Vagina (tissue), 2 donors: ENCODE measurements around the gene METTL23. TPM values are rescaled to one million over a fixed set of nuclear protein-coding genes. Genes with fewer than 3 reads are reported as not detected.

Source experiments
- DNase-seq, 2 donors: peaks; one replicate each; pipeline ENCODE4 v3.0.0-alpha.2; 2017; ENCODE audit errors: extremely low spot score in 2 of 2
- H3K27ac ChIP-seq: fragments of 200-600 bp; sonication (generic); one replicate; pipeline ENCODE4 v1.5.1; 2019
- H3K27me3 ChIP-seq: fragments of 200-600 bp; sonication (generic); one replicate; pipeline ENCODE4 v1.5.1; 2019
- H3K36me3 ChIP-seq, 2 donors: fragments of 200-600 bp; sonication (generic); one replicate each; pipeline ENCODE4 v1.5.1; 2017 to 2019
- H3K4me1 ChIP-seq: fragments of 200-600 bp; sonication (generic); one replicate; pipeline ENCODE4 v1.5.1; 2019
- H3K4me3 ChIP-seq, 2 donors: fragments of 200-600 bp; sonication (generic); 1 replicate in 1 of 2; 2 replicates in 1 of 2; pipeline ENCODE4 v1.5.1; 2016 to 2019
- H3K9me3 ChIP-seq: fragments of 200-600 bp; sonication (generic); one replicate; pipeline ENCODE4 v1.5.1; 2019
- POLR2A ChIP-seq, 2 donors: fragments of 450-650 bp; IDR thresholded peaks; one replicate each; pipeline ENCODE4 v1.6.1; 2017; ENCODE audit warnings: antibody characterized with exemption in 2 of 2, mild to moderate bottlenecking in 2 of 2, moderate library complexity in 2 of 2
- POLR2AphosphoS5 ChIP-seq, 2 donors: sonication (generic); formaldehyde crosslinking; IDR thresholded peaks; one replicate each; pipeline ENCODE4 v1.9.0; 2017; ENCODE audit warnings: antibody characterized with exemption in 2 of 2, mild to moderate bottlenecking in 2 of 2, low read depth in 1 of 2; ENCODE audit not compliant: insufficient read depth in 1 of 2
- intact Hi-C: fragments of 100-400 bp; cut with DNase I; formaldehyde crosslinking; loops from one replicate; pipeline ENCODE4 v1.15.1; 2023
- total RNA-seq: library from RNA; depleted of rRNA; stranded (reverse); fragments of >200 nt; gene quantifications from one replicate; pipeline ENCODE4 v1.2.3, GENCODE V29; 2016
- TF ChIP-seq, protein P1 (sequence below), 3 experiments: fragments of 450-650 bp in 2 of 3; fragments of 200-600 bp in 1 of 3; sonication (generic) in 1 of 3; IDR thresholded peaks; one replicate each; pipeline ENCODE4 v1.5.1; 2017 to 2019; ENCODE audit warnings: antibody characterized with exemption in 3 of 3, mild to moderate bottlenecking in 2 of 3, moderate library complexity in 2 of 3

The METTL23 gene
- total RNA-seq, 1 donor from 2014 or later = 20.9 TPM

DNA sequence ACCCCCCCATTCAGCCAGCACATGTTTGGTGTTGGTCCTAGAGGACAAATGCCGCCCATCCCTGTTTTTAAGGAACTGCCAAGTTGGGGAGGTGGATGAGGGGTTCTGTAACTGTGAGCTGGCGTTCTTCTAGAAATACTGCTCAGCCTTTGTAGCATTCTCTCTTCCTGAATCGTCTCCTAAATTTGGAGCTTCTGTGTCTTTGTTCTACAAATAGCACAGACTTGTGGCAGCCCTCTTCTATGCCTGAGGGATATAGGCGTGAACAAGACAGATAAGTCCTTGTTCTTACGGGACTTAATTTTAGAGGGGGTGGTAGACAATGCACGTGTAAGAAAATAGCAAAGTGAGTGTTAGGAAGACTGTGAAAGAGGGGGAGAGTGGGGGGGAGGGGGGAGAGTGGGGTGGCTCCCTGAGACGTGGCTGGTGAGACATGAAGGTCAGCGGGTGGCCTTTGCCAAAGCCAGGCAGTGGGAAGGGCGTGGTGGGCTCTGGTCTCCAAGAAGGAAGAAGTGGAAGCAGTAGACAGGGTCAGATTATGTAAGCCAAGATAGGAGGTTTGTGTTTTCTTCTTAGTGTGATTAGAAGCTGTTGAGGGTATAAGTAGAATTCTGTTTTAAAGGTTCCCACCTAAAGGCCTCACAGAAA lies 21.2 kb downstream of the METTL23 start:
- TF ChIP-seq POLR2A (IDR thresholded peaks at IDR 0.05) = no peak
- no peak for TF ChIP-seq POLR2AphosphoS5 (IDR thresholded peaks at IDR 0.05; ENCODE audit: insufficient read depth in 1 of 2, low read depth in 1 of 2)
- TF ChIP-seq, protein P1, sequence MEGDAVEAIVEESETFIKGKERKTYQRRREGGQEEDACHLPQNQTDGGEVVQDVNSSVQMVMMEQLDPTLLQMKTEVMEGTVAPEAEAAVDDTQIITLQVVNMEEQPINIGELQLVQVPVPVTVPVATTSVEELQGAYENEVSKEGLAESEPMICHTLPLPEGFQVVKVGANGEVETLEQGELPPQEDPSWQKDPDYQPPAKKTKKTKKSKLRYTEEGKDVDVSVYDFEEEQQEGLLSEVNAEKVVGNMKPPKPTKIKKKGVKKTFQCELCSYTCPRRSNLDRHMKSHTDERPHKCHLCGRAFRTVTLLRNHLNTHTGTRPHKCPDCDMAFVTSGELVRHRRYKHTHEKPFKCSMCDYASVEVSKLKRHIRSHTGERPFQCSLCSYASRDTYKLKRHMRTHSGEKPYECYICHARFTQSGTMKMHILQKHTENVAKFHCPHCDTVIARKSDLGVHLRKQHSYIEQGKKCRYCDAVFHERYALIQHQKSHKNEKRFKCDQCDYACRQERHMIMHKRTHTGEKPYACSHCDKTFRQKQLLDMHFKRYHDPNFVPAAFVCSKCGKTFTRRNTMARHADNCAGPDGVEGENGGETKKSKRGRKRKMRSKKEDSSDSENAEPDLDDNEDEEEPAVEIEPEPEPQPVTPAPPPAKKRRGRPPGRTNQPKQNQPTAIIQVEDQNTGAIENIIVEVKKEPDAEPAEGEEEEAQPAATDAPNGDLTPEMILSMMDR (IDR thresholded peaks at IDR 0.05) = no peak
- no peaks in the 10 kb centered on the region for H3K27me3 ChIP-seq
- no peak for DNase-seq
- H3K4me3 ChIP-seq = no peak overlapping the region
- H3K27ac ChIP-seq = no peak overlapping the region
- no peaks in the 10 kb centered on the region for H3K9me3 ChIP-seq
- no peaks in the 10 kb centered on the region for H3K4me1 ChIP-seq
- peaks cover 0 to 35% of the 10 kb centered on the region in 2 donors for H3K36me3 ChIP-seq
- intact Hi-C loops = no loop called here

DNA sequence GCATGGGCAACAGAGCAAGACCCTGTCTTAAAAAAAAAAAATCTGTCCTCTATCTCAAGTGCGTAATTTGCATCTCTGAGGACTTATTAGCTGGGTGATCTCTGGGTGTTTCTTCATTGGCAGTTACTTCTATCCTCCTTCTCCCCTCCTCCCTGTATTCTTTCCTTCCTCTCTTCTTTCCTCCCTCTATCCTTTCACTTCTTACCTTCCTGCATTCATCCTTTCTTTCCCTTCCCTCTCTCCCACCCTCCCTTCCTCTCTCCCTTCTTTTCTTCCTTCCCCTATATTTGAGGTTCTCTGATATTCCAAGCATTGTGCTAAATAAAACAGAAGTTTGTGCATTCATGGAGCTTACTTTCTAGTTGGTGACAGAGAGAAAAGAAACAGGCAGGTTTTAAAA lies 22.0 kb downstream of the METTL23 start:
- H3K4me1 ChIP-seq = no peaks in the 10 kb centered on the region
- intact Hi-C loops = no loop called here
- H3K4me3 ChIP-seq = no peak overlapping the region
- no peak for DNase-seq
- no peaks in the 10 kb centered on the region for H3K27me3 ChIP-seq
- no peaks in the 10 kb centered on the region for H3K9me3 ChIP-seq
- peaks cover 0 to 30% of the 10 kb centered on the region in 2 donors for H3K36me3 ChIP-seq
- no peak overlapping the region for H3K27ac ChIP-seq
- TF ChIP-seq, protein P1 (IDR thresholded peaks at IDR 0.05) = no peak
- TF ChIP-seq POLR2A (IDR thresholded peaks at IDR 0.05) = no peak
- TF ChIP-seq POLR2AphosphoS5 (IDR thresholded peaks at IDR 0.05; ENCODE audit: insufficient read depth in 1 of 2, low read depth in 1 of 2) = no peak

DNA sequence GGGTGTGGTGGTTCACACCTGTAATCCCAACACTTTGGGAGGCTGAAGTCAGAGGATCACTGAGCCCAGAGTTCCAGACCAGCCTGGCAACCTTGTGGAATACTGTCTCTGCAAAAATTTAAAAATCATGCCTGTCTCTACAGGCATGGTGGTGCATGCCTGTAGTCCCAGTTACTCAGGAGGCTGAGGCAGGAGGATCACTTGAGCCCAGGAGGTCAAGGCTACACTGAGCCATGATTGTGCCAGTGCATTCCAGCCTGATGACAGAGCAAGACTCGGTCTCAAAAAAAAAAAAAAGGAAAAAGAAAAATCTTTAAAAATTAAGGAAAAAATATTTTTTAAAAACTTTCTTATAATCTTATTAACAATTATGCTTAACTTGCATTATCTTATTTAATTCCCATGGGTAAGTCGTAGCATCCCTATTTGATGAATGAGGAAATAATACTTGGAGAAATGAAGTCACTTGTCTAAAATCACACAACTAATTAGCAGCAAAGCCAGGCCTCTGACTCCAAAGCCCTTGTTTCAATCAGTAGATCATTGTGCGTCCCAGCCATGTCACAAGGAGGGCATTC lies 24.9 kb downstream of the METTL23 start:
- DNase-seq = no peak
- no peaks in the 10 kb centered on the region for H3K4me1 ChIP-seq
- no peaks in the 10 kb centered on the region for H3K27me3 ChIP-seq
- peaks cover 0 to 11% of the 10 kb centered on the region in 2 donors for H3K36me3 ChIP-seq
- intact Hi-C loops = no loop called here
- TF ChIP-seq POLR2A (IDR thresholded peaks at IDR 0.05) (no peak), POLR2AphosphoS5 (IDR thresholded peaks at IDR 0.05; ENCODE audit: insufficient read depth in 1 of 2, low read depth in 1 of 2) (no peak)
- TF ChIP-seq, protein P1 (IDR thresholded peaks at IDR 0.05) = no peak
- H3K9me3 ChIP-seq = no peaks in the 10 kb centered on the region
- no peak overlapping the region for H3K27ac ChIP-seq
- no peak overlapping the region for H3K4me3 ChIP-seq

DNA sequence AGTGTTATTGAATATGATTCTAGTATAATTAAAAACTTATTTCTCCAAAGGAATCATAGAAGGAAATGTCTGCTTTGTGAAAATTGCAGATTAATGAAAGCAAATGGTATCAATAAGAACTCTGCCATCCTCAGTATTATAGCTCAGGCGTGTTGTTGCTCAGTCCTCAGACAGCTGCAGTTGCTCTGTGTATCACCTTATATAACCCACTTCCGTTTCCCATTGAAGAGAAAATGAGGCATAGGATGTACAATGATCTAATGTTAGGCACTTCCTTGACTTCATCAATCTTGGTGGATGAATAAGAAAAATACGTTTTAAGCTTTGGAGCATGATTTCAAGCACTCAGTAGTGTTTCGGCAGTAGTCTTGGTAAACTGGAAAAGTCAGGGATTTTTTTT lies 25.4 kb downstream of the METTL23 start:
- Histone ChIP-seq H3K27me3 (no peaks in the 10 kb centered on the region), H3K4me3 (no peak overlapping the region), H3K36me3 (peaks cover 0 to 11% of the 10 kb centered on the region in 2 donors), H3K4me1 (no peaks in the 10 kb centered on the region), H3K27ac (no peak overlapping the region), H3K9me3 (no peaks in the 10 kb centered on the region)
- intact Hi-C loops = no loop called here
- DNase-seq = no peak
- TF ChIP-seq POLR2AphosphoS5 (IDR thresholded peaks at IDR 0.05; ENCODE audit: insufficient read depth in 1 of 2, low read depth in 1 of 2) (no peak), POLR2A (IDR thresholded peaks at IDR 0.05) (no peak)
- TF ChIP-seq, protein P1 (IDR thresholded peaks at IDR 0.05) = no peak
